ENCODE results near the gene PDLIM5. TPM values are rescaled to one million over a fixed set of nuclear protein-coding genes. Genes with fewer than 3 reads are reported as not detected.
"Not testable (repeated sequence)": the region's sequence is repeated elsewhere in the genome, so short reads cannot be mapped to it uniquely, and the experiment has no call there.

The PDLIM5 gene, protein sequence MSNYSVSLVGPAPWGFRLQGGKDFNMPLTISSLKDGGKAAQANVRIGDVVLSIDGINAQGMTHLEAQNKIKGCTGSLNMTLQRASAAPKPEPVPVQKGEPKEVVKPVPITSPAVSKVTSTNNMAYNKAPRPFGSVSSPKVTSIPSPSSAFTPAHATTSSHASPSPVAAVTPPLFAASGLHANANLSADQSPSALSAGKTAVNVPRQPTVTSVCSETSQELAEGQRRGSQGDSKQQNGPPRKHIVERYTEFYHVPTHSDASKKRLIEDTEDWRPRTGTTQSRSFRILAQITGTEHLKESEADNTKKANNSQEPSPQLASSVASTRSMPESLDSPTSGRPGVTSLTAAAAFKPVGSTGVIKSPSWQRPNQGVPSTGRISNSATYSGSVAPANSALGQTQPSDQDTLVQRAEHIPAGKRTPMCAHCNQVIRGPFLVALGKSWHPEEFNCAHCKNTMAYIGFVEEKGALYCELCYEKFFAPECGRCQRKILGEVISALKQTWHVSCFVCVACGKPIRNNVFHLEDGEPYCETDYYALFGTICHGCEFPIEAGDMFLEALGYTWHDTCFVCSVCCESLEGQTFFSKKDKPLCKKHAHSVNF
- 22.3 and 27.2 TPM in 2 replicates for total RNA-seq (2014; rRNA removed; shearing (Covaris generic))
- 25.1 and 27.1 TPM in 2 replicates for polyA plus RNA-seq (2015; cell fraction: cytosol; rRNA removed)
- polyA plus RNA-seq (2015; cell fraction: nucleus; rRNA removed) = 38.6 and 40.8 TPM in 2 replicates

DNA sequence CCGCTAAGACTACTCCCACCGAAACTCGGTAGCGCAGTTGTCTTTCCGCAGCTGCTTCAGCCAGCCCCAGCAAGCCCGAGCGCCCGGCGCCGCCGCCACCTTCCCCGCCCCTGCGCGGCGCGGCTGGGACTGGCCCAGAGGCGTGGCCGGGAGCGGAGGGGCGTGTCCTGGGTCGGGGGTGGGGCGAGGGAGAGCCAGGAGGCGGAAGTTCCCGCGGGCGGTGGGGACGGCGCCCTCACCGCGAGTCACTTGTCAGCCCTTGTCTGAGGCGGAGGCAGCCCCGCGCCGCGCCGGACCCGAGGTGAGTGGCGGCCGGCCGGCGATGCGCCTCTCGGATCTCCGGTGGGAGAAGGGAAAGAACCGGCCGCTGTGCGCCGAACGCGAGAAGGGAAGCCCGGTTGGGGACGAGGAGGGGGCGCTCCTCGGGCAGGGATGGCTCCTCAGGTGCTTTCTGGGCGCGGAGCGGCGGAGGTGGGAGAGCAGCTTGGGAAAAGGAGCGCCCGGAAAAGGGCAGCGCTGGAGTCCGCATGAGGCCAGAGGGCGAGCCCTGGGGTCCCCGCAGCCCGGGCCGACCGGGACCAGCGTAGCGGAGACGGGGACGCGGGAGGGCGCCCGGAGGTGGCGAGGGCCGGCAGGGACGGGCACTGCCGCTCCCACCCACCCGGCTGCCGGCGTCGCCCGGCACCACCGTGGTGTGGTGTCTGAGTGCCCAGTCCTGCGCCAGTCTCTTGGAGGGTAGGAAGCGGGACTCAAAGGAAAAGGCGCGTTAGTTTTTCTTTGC, at the start of gene PDLIM5:
TSS of gene PDLIM5 (plus strand) at position 248 of the 781 bp plus-strand sequence. CDS start 3,347 bp downstream, outside the sequence.
- DNase-seq (ENCODE audit: low read depth) = peak; percentile 81

DNA sequence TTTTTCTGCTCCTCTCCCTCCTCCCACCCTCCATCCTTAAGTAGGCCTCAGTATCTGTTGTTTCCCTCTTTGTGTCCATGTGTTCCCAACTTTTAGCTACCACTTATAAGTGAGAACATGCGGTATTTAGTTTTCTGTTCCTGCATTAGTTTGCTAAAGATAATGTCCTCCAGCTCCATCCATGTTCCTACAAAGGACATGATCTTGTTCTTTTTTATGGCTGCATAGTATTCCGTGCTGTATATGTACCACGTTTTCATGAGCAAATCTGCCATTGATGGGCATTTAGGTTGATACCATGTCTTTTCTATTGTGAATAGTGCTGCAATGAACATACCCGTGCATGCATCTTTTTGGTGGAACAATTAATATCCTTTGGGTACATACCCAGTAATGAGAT, 49.3 kb upstream of the PDLIM5 start:
- DNase-seq (ENCODE audit: low read depth) = not testable (repeated sequence)

DNA sequence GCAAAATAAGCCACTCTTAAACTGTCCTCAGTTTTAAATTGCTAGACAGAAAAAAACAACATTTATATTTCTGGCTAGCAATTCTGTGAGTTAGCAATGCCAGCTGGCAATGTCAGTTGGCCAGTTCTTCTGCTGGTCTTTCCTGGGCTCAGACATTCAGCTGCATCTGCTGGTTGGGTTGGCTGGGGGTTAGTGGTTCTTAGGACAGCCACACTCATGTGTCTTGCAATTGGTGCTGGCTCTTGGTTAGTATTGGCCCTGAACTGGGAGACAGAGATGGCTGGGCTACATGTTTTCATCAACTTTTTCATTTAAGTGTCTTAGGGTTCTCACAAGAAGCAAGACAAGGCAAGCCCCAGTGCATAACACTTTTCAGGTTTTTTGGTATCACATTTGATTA, 48.0 kb upstream of the PDLIM5 start:
- DNase-seq (ENCODE audit: low read depth) = no peak

DNA sequence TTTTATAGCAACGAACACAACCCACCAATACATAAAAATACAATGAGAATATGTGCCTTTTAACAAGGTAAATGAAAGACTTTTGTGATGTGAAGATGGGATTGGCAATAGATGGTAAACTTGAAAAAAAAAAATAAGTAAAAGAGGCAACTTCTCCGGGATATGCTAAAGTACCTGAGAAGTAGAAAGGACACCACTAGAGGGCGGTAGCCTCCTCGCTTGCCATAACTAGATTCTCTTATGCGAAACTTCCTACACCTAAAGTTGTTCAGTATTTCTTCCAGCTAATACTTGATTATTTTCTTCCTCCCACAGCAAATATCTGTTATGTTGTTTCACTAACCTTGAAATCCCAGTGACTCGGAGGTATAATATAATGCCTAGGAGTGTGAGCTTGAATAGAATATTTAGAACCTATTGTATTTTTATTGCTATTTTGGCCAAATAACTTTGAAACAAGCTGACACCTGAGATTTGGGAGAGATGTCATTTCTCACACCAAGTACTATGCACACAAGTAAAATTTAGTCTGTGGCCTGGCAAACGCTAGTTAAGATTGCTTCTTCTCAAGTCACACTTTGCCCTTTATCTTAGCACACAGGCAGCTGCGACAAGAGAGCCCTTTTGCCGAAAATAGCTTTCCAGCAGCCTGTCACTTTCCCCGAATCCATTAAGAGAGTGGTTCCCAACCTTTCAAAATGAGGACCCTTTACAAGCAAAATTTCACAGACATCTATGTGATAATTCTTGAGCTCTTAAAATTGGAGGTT, 44.9 kb upstream of the PDLIM5 start:
- DNase-seq (ENCODE audit: low read depth) = peak; percentile 59

DNA sequence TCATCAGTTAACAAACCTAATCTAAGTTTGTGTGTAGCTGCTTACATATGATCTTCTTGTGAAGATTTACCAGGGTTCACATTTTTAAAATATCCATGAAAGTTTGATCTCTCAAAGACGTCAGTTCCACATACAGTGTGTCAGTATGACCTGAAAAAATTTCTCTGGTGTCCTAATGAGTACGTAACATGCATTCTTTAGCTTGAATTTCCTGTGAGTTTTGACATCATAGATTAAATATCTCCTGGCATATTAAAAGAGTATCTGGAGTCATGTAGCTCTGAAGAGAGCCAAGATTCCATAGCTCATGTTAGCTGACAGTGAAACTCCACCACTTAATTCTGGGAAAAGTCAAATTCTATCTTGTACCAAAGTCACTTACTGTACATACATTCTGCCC, 43.9 kb upstream of the PDLIM5 start:
- DNase-seq (ENCODE audit: low read depth) = no peak

DNA sequence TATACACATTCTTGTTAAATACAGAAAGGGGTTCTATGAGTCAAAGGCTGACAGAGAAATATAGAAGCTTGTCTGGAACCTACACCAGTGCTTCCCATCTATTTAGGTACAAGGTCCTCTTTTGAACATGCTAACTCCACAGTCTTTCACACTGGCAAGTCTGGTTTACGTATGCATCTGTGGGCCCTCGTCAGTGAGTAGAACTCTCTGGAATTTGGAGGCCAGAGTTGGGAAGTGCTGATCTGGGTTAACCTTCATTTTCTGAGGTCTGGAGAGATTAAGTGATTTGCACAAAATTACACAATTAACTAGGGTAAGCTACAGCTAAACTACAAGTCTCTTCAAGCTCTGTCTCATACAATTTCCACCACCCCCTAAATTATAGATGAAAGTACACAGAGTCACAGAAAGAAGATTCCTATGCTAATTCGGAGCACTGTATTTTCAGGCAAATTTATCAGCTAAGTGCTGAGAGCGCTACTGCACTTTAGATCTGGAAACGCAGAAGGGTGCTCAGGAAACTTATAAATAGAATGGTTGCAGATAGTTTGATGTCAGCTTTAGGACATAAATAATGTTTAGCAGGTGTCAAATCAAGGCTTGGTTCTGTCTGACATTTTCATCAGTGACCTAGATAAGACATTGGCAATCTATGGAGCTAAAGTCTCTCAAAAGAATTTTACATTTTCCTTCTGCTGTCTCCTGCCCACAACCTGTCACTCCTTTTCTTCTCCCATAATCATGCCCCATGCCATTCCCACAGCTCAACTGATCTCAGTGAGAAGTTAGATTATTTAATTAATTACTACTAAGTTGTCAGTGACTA, 43.0 kb upstream of the PDLIM5 start:
- DNase-seq (ENCODE audit: low read depth) = no peak

DNA sequence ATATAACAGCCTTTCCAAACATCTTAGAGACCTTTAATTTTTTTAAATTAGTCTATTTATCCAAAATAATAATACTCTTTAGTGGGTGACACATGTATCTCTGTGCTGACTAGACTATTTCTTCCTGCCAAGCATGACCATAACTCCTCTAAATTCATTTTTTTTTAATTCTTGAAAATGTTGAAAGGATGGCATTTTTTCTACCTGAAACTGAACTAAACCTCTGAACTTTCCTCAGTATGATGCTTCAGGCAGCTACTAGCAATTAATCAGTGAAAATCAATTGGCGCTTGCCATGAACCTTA, 42.4 kb upstream of the PDLIM5 start:
- no peak for DNase-seq (ENCODE audit: low read depth)

DNA sequence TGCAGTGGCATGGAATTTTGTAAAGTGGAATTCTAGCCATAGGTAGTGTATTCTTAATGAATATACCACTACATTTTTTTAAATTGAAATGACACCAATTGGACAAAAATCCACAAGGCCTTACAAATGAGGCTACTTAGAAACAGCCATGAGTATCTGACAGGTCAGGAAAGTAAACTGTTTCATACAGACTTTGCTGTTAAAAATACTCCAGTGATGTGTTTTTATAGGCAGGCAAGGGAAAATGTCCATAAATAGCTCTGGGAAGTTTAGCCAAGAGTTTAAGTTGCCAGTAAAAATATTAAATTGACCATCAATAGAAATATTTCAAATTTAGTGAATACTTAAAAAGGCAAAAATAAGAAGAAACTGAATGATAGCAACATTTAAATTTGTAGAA, 41.8 kb upstream of the PDLIM5 start:
- no peak for DNase-seq (ENCODE audit: low read depth)

DNA sequence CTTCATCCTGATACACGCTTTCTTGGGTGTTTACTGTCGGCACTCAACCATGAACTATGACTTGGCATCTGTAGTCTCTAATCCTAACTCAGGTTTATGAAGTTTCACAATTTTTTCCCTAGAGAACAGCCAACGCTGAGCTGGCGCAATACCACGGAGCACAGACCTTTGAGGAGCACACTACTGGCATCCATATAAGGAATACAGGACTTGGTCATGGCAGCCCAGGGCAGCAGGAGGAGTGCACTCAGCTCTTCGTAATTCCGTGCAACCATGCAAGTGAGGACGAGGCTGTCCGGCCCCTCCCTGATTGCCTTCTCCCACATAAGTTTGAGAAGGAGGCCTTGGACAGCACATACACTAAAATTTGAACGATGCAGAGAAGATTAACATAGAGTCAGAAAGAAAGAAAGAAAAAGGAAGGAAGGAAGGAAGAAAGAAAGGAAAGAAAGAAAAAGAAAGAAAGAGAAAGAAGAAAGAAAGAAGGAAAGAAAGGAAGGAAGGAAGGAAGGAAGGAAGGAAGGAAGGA, 41.0 kb upstream of the PDLIM5 start:
- DNase-seq (ENCODE audit: low read depth) = no peak

DNA sequence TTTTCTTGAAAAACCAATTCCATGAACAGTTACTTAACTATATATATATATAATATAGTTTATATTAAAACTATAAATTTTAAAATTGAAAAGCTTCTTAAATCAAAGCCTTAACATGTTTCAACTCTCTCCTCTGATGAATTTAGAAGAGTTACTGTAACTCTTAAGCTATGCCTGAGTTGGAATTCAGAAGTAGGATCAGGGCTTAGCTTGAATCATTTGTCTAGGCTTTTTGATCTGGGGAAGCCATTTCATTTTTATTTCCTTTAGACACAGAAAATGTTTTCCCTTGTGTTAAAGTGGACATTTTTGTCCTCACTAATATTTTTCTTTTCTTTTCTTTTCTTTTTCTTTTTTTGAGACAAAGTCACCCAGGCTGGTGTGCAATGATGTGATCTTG, 40.4 kb upstream of the PDLIM5 start:
- DNase-seq (ENCODE audit: low read depth) = no peak

DNA sequence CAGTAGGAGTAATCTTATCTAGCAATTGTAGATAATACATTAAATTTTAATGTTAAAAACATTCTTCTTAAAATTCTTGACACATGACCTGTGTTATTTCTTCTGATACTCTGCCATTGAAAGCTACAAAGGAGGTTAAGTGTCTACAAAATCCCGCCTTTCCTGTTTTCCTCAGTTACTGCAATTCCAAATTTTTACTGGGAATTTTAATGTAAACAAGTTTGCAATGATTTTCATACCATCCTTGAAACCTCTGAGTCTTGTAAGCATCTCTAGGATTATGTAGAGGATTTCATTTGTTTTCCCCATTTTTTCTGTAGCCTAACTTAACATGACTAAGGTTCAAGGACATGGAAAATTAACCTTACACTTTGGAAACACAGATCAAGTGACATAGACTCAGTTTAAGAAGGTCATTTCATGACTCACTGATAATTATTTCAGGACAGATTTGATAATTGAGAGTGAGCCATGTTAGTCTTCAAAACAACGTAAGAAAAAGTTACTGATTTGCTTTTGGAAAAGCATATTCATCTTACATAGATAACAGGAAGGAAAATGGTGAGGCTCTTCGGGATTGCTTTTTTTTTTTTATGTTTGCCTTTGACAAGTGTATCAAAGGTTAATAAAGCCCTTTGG, 39.6 kb upstream of the PDLIM5 start:
- DNase-seq (ENCODE audit: low read depth) = no peak

DNA sequence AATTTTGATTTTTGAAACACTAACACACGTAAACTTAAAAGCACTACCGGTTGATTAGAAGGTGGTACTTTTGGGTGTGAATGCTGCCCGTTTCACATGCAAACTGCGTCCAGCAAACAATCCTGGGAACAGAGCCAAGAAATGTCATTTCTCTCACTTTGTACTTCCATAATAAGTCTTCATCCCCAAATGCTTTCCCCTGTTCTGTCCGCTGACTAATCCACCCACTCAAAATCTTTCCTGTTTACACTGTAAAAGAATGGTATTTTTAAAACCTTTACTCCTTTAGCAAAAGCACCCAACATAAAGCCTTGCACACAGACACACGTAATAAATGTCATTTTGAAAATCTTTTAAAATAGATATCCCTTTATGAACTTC, 39.1 kb upstream of the PDLIM5 start:
- DNase-seq (ENCODE audit: low read depth) = peak; percentile 48

DNA sequence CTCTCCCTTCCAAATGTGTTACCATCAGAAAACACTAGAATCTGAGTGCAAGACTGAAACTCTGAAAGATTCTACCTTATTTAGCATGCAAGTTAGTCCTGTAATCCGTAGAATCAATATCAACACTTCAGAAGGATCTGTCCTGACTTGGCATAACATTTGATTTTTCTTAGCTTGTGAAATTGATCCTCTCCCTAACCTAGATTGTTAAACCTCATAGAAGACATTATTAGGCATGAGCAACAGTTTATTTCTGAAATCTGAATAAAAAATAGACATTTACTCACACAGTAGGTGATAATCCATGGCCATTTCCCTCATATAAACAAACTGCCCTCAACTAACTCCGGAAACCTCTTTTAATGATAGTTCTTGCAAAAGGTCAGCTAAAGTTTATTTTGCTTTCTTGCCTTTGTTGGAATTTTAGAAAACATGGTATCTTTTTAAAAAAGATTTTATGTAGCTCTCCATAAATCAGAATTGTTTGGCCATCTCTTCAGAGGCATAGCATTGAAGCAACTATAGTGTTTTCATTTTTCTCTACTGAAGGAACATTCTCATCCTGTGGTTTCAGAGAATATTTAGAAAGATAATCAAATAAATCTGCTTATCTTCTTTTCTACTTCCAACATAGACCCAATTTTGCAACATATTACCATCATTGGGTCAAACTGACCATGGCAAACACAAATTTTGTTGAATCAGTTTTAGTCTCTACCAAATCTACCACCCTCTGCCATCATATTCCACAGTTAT, 38.5 kb upstream of the PDLIM5 start:
- DNase-seq (ENCODE audit: low read depth) = no peak

DNA sequence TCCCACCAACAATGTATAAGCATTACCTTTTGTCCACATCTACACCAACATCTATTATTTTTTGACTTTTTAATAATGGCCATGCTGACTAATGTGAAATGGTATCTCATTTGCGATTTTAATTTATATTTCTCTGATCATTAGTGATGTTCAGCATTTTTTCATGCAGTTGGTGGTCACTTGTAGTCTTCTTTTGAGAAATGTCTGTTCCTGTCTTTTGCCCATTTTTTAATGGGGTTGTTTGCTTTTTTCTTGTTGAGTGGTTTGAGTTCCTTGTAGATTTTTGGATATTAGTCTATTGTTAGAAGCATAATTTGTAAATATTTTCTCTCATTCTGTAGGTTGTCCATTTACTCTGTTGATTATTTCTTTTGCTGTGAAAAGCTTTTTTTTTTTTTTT, 36.8 kb upstream of the PDLIM5 start:
- DNase-seq (ENCODE audit: low read depth) = no peak

DNA sequence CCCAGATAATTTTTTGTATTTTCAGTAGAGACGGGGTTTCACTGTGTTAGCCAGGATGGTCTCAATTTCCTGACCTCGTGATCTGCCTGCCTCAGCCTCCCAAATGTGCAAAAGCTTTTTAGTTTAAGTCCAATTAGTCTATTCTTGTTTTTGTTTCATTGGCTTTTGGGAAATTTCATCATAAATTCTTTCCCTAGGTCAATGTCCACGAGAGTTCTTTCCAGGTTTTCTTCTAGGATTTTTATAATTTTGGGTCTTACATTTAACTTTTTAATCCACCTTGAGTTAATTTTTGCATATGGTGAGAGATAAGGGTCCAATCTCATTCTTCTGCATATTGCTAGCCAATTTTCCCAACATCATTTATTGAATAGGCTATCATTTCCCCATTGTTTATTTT, 36.3 kb upstream of the PDLIM5 start:
- DNase-seq (ENCODE audit: low read depth) = no peak

DNA sequence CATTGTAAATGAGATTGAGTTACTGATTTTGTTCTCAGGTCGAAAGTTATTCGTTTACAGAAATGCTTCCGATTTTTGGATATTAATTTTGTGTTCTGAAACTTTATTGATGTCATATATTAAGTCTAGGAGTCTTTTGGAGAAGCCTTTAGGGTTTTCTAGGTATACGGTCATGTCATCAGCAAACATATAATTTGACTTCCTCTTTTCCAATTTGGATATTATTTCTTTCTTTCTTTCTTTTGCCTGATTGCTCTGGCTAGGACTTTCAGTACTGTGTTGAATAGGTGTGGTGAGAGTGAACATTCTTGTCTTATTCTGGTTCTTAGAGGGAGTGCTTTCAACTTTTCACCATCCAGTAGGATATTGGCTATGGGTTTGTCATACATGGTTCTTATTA, 35.4 kb upstream of the PDLIM5 start:
- DNase-seq (ENCODE audit: low read depth) = no peak

DNA sequence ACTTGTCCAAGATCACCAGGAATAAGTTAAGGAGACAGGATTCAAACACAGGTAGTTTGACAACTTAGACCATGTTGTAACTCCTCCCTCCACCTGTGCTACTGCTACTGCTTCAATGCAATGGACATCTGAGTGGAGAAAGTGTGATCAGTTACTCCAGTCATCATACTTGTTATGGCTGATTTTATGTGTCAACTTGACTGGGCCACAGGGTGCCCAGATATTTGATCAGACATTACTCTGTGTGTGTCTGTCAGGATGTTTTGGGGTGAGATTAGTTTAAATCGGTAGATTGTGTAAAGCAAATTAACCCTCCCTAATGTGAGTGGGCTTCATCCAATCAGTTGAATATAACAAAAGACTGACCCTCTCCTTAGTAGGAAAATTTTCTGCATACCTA, 34.8 kb upstream of the PDLIM5 start:
- DNase-seq (ENCODE audit: low read depth) = no peak

DNA sequence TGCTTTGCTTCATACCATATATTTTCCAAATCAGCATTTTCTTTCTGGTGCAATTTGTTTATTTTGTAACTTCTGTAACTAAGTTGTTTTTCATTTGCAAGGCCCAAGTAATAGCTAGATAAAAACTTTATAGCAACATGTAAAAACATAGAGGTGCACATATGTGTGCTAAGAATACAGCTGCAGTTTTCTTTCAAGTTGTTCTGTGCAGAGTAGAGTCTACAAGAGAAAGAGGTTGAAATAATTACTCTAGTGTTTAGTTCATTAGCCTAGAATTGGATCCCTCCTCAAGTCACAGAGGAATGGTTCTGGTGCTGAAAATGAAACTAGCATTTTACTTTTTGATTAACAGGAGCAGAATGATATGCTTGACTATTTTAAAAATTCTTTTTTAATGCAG, 32.2 kb upstream of the PDLIM5 start:
- DNase-seq (ENCODE audit: low read depth) = no peak

DNA sequence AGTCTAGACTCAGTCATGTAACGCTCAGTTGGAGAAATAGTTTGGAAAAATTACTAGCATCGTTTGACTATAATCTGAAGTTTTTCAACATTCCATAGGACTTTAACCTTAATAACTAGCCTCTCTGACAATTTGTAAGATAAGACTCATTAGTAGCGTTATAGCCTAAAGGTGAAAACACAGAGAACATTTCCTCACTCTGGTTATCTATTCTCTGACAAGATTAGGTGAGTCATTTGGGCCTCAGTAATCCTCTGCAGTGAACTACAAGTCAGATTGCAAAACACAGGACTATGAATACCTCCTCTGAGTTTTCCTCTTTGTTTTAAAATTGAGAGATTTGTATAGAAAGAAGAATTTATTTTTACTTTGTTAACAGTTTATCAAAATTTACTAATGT, 31.8 kb upstream of the PDLIM5 start:
- peak; percentile 20 for DNase-seq (ENCODE audit: low read depth)

All from HT1080 (cell line).